K562 (cell line): ENCODE data around the gene TBC1D17.

Experiments used
- JUND ChIP-seq, 2 experiments: IDR thresholded peaks; 2 replicates in 1 of 2; 3 replicates in 1 of 2; pipeline ENCODE4 v1.6.1; 2011; ENCODE audit warnings: borderline replicate concordance in 2 of 2, low read depth in 2 of 2, low read length in 2 of 2, improper control_type of control experiment in 1 of 2, missing biosample characterization in 1 of 2, missing genetic modification characterization in 1 of 2, missing genetic modification reagents in 1 of 2
- POLR2A ChIP-seq: fragments of 450-650 bp; conservative IDR thresholded peaks from 2 replicates; pipeline ENCODE4 v1.6.1; 2016
- TBP ChIP-seq: optimal IDR thresholded peaks from 2 replicates; pipeline ENCODE3; 2011; ENCODE audit warnings: low read depth, low read length, improper control_type of control experiment
- TF ChIP-seq, protein P1 (sequence below), 3 experiments: IDR thresholded peaks in 2 of 3; conservative IDR thresholded peaks in 1 of 3; 2 replicates each; pipeline ENCODE4 v1.5.1; 2011 to 2012; ENCODE audit warnings: low read length in 3 of 3, mild to moderate bottlenecking in 3 of 3, control low read depth in 2 of 3, improper control_type of control experiment in 1 of 3, inconsistent platforms in 1 of 3, low read depth in 1 of 3, mixed read lengths in 1 of 3, moderate library complexity in 1 of 3; ENCODE audit not compliant: insufficient read depth in 2 of 3

GRCh38 chr19:49866933-49867782 is 10.3 kb upstream of the TBC1D17 start, which contains the start of gene PNKP:
- TF ChIP-seq, protein P1, sequence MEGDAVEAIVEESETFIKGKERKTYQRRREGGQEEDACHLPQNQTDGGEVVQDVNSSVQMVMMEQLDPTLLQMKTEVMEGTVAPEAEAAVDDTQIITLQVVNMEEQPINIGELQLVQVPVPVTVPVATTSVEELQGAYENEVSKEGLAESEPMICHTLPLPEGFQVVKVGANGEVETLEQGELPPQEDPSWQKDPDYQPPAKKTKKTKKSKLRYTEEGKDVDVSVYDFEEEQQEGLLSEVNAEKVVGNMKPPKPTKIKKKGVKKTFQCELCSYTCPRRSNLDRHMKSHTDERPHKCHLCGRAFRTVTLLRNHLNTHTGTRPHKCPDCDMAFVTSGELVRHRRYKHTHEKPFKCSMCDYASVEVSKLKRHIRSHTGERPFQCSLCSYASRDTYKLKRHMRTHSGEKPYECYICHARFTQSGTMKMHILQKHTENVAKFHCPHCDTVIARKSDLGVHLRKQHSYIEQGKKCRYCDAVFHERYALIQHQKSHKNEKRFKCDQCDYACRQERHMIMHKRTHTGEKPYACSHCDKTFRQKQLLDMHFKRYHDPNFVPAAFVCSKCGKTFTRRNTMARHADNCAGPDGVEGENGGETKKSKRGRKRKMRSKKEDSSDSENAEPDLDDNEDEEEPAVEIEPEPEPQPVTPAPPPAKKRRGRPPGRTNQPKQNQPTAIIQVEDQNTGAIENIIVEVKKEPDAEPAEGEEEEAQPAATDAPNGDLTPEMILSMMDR (IDR thresholded peaks at IDR 0.05 in 2 of 3, conservative IDR thresholded peaks at IDR 0.05 in 1 of 3; ENCODE audit: insufficient read depth in 2 of 3, low read depth in 1 of 3, low read length in 3 of 3) = no peak
- TF ChIP-seq JUND (IDR thresholded peaks at IDR 0.05; ENCODE audit: borderline replicate concordance, low read depth, low read length) (peak; percentile 43; the same call in 1 of the 2 replicates), JUND (tag; IDR thresholded peaks at IDR 0.05; ENCODE audit: borderline replicate concordance, low read depth, low read length) (no peak; the same call in 2 of the 3 replicates), POLR2A (peak; percentile 93), TBP (peak; percentile 52)
